Stimulated activated CD4-positive, alpha-beta T cell treated with anti-CD3 and anti-CD28 coated beads, Interleukin-4, amount 100 ng/mL, for 1 hour (primary cell): ENCODE data around the gene BABAM2.
"Not testable (repeated sequence)": the region's sequence is repeated elsewhere in the genome, so short reads cannot be mapped to it uniquely, and the experiment has no call there.

Source experiments
- DNase-seq: peaks from one replicate; pipeline ENCODE4 v3.0.0-alpha.2; 2020

BABAM2 gene

DNA sequence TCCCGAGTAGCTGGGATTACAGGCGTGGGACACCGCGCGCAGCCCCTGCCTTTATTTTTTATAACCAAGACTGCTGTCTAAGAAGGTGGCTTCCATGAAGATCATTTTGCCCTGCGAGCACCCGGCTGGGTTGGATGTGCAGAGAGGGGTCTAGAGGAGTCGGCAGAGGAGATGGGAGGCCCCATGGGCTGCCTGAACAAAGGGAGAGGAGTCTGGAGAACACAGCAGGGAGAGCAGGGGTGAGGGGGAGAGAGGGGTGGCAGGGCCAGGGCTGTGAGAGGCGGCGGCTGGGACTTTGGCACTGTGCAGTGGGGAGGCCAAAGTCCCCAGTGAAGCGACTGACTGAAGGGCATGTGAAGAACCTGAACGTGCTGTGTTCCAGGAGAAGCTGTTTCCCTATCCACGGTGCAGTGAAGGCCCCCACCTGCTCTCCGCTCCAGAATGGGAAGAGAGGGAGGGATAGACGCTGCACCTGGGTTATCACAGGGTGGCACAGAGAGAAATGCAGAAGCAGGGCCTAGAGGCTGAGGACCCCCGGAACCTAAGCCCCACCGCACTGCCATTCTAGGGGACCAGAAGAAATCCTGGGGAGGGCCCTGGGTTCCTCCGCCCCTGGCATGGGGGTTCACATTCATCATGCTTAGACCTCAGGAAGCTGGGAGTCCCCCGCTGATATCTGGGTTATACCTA lies 477.3 kb downstream of the BABAM2 start:
- DNase-seq, result no peak

DNA sequence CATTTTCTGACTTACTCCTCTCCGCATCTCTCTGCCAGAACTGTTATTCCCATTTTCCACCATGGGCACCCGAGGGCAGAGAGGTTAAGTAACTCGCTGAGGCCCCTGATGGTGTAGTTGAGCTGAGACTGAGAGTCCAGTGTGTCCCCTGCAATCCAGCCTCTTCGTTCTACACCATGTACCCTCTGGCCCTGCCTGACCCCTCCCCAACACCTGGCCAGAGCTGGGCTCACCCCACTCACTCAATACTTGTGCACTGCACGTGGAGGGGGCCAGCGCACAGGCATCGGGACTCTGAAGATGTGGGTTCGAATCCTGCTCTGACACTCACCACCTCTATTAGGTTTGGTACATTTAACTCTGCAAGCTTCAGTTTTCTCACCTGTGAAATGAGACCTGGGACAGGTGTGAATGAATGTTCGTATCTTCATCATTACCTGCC lies 477.8 kb downstream of the BABAM2 start:
- no peak for DNase-seq

DNA sequence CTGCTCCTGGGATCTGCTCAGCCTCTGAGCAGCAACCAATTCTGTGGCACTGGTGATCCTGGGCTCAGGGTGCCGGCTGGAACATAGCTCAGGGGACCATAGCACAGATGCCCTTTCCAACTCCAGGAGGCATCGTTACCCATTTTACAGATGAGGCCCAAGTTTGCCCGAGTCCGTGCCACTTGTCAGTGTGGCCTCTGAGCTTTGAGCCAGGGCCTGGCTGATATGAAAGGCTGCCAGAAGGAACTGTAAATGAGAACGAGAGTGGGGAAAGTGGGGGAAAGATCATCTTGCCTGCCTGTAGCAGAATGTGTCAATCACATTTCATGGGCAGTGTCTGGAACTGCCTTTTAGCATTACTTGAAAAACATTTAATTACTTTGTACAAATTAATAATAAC lies 478.8 kb downstream of the BABAM2 start:
- no peak for DNase-seq

DNA sequence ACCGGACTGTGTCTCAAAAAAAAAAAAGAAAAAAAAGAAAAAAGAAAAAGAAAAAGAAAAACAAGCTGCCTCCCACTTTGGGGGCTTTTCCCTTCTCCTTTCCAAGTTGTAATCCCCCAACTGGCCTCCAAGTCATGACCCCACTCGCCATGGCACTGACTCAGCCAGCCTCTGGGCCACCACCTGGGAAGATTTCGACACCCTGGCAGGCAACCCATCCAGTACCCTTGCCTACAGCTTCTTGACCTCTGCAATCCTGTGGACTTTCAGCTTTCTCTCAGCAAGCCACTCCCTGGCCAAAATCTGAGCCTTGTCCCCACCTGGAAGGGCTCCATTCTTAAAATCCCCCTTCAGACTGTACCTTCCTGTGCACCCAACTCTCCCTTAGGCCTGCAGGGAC lies 479.8 kb downstream of the BABAM2 start:
- DNase-seq, result no peak

DNA sequence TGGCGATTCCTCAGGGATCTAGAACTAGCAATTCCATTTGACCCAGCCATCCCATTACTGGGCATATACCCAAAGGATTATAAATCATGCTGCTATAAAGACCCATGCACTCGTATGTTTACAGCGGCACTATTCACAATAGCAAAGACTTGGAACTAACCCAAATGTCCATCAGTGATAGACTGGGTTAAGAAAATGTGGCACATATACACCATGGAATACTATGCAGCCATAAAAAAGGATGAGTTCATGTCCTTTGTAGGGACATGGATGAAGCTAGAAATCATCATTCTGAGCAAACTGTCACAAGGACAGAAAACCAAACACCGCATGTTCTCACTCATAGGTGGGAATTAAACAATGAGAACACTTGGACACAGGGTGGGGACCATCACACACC lies 481.2 kb downstream of the BABAM2 start:
- DNase-seq, result not testable (repeated sequence)

DNA sequence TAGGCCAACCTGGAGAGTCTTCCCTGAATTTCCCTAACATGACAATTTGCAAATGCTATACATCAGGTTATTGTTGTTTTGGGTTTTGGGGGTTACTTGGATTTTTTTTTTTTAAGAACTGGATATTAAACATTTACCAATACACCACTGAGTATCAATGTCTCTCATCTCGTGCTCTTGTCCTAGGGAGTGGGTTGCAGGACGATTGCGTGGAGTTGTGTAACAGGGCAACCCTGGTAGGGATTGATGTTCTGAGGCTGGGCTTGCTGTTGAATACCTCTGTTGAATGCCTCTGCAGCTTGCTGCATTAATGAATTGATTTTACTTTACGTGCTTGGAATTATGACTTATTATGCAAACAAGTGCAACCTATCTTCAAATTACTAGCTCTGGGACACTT lies 483.3 kb downstream of the BABAM2 start:
- no peak for DNase-seq

DNA sequence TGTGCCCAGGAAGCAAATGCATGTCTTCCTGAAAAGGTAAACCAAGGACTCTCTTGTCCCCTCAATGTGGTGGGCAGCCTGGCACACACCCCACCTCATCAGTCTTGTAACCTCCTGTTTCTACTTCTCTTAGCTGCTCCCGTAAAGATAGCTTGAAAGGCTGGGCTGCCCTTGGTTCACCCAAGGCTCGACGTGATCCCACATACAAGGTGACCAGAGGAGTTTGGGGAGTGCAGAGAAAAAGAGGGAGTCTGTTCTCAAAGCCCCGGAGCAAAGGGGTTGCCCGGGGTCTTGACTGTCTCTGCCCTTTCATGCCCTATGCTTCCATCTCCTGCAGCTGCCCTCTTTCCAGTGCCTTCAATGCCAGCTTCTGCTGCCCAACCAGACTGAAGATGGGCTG lies 483.8 kb downstream of the BABAM2 start:
- no peak for DNase-seq

DNA sequence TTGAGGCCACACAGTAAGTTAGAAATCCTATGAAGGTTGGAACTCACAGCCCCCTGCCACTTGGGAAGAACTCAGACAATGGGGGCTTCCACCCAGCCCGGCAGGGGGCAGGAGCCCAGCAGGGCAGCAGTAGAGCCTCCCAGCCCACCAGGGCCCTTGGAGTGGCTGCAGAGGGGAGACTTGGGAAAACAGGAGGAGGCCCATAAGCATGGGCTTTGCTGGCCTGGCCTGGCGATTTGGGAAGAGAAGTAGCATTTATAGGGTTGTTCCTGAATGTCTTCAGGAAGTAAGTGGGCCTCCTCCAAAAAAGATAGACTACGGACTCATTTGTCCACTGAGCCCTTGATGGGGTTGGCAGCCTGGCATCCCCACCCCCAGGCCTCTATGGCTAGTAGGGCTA lies 484.7 kb downstream of the BABAM2 start:
- no peak for DNase-seq

DNA sequence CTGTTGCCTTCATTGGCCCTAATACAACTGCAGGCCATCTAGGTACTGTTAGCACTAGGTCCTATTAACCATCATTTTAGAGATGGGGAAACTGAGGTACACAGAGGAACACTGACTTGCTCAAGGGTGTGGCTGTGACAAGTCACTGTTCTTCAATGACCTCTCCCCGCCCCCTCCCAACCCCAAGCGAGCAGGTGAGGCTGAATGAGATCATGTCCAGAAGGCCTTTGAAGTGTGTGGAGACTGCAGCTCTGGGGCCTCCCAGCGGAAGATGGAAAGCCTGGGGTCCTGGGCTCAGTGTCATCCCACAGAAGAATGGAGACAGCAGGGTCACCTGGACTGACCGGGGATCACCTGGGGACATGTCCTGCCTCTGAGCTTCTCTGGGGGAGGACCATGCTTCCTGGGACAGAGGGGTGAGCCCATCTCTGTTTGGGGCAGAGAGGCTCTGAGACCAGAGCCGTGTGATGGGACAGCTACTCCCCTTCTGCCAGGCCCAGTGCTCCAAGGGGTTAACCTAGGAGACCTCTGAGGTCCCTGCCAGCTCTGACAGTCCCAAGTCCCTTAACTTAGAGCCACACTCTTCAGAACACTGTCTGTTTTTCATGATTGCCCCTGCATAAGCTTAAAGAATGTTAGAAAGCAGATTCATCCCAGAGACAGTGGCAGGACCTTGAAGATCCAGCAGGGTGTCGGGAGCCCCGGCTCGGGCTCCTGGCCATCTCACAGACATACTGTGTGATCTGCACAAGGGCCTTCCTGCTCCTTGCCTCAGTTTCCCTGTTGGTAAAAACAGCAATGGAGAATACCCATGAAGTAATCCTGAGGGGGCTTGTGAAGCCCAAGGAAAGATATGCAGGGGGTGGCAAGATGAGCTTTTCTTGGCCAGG lies 485.5 kb downstream of the BABAM2 start:
- no peak for DNase-seq

DNA sequence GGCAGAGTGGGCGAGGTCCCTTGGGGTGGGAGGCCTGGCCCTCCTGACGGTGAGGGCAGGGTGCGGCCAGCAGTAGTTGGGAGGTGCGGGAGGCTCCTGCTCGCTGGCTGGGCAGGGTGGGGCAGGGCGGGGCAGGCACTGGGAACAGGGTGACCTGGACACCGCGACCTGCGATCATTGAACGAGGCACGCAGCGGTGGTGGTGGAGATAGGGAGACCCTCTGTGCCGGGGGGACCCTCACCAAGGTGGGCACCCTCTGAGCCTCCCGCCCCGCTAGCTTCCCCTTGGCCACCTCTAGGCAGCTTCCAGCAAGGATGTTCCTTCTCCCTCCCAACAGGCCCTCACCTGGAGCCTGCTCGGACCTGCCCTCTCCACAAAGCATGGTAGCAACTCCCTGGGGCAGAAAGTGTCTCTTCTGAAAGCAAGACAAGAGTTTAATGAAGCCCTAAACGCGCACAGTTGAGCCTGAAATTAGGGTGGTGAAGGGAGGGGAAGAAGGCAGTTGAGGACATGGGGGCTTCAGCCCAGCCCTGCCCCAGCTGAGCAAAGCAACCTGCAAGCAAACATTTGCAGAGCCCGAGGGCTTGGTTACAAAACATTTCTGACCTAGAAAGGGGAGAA lies 486.8 kb downstream of the BABAM2 start:
- no peak for DNase-seq

DNA sequence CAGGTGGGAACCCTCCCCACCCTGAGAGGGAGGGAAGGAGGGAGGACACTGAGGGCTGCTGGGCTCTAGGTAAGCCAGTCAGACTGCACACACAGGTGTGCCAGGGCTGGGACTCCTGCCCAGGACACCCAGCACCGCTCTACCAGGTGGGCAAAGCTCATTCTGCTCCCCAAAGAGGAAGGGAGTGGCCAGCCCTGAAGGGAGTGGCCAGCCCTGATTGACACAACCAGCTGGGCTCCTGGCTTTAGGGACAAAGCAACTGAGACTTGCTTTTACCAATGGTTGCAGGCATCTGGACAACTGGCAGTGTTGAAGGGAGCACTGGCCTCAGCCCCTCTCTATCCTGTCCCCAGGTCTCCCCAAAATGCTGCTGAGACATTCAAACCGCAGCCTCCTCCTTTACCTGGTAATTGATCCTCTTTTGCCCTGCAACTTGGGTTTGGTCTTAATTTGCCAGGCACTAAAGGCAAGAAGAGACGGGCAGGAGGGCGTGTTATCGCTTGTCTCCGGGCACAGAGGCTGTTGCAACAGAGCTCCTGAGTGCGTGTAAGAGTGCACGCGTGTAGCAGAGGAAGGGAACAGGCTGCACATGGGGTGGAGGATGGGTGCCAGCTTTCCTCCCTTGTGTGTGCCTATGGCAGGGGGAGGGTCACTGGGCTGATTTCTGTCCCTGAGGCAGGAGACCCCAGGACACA lies 487.6 kb downstream of the BABAM2 start:
- DNase-seq, result no peak

DNA sequence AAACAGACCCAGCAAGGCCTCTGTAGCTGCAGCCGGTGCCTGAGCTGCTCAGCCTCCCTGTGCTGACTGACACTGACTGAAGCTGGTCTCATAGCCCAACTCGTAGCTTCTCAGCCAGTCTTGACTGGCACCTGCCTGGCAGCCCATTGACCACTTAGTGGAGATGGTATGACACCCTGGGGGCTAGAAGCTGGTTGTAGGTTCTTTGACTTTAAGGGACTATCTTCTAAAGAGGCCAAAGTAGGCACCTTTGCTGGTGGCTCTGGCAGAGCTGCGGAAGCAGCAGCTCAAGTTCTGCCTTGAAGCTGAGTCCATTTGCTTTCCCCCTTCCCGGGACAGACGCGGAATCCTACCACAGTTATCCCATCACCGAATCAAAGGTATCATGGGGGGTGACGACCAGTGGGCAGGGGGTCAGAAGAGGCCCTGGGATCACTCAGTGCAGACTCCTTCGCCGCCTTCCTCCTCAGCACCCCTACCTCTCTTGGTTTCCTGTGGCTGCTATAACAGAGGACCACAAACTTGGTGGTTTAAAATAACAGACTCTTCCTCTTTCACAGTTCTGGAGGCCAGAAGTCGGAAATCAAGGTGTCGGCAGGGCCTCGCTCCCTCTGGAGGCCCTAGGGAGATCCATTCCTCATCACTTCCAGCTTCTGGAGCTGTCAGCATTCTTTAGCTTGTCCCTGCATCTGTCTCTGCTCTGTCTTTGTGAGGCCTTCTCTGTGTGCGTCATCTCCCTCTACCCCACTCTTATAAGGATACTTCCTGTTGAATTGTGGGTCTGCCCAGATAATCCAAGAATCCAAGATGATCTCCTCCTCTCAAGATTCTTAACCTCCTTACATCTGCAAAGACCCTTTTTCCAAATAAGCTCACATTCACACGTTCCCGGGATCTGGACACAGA lies 488.4 kb downstream of the BABAM2 start:
- DNase-seq, result no peak

DNA sequence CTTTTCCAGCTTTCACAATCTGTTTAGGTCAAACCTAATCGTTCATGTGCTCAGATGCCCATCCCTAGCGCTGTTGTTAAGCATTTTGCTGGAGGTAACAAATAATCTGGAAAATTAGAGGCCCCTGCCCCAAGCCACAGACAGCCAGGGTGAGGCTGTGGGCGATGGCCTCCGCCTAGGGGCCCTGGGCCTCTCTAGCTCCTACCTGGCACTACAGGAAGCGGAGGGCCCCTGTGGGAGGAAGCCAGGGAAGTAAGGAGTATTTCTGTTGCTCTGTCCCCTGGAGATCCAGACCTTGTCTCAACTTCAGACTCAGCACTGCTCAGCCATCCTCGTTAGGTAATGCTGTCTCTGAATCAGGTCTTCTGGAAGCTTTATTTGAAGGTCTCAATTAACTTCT lies 489.7 kb downstream of the BABAM2 start:
- DNase-seq, result no peak

DNA sequence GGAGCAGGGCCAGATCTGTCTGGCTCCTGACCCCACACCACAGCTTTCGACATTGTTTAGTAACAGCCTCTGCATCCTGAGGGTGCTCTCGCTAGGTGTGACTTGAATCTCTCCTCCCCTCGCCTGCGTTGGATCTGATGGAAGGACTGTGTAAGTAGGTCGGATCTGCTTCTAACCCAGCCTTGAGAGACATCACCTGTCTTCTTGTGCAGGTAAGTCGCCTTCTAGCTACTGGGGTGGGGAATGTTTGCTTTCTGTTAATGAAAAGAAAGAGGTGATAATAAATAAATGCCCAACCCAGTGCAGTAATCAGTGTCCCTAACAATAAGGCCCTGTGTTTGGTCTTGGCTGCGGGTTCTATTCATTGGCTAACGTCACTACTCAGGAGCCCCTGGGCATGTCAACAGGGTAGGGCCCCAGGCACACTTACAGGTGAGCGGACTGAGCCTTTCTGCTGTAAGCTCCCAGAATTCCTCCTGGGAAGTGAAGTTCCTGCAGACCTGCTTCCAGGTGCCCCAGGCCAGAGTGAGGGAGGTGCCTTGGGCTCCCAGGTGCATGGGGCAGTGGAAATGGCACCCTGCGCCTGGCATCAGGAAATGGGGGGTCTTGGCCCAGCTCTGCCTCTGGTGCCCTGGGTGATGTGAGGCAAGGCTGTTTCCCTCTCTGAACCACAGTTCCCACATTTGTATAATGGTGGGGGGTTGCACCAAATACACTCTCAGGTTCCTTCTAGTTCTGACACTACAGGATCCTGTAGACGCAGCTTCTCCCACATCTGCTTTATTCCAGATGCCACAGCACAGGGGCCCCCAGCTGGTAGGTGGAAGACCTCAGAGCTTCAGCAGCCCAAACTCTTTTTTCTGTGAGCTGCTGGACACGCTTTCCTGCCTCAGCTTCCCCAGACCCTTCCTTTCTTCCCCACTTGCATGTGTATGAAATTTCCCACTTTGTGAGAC lies 491.0 kb downstream of the BABAM2 start:
- no peak for DNase-seq

DNA sequence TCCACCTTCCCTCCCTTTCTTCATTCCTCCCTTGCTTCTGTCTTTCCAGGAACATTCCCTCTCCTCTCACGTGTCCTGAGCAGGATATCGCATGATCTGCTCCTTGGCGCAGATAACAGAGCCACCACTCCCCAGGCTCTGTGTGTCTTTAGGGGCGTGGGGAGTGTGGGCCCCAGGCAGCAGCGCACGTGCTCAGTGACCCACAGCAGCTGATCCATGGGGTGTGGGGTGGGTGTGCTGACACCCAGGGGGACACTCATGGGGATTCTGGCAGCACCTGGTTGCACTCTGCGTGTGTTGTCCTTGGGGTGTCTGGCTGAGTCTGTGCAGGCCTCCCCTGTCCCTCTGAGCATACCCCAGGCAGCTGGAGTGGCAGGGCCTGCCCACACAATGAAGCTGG lies 492.2 kb downstream of the BABAM2 start:
- no peak for DNase-seq

DNA sequence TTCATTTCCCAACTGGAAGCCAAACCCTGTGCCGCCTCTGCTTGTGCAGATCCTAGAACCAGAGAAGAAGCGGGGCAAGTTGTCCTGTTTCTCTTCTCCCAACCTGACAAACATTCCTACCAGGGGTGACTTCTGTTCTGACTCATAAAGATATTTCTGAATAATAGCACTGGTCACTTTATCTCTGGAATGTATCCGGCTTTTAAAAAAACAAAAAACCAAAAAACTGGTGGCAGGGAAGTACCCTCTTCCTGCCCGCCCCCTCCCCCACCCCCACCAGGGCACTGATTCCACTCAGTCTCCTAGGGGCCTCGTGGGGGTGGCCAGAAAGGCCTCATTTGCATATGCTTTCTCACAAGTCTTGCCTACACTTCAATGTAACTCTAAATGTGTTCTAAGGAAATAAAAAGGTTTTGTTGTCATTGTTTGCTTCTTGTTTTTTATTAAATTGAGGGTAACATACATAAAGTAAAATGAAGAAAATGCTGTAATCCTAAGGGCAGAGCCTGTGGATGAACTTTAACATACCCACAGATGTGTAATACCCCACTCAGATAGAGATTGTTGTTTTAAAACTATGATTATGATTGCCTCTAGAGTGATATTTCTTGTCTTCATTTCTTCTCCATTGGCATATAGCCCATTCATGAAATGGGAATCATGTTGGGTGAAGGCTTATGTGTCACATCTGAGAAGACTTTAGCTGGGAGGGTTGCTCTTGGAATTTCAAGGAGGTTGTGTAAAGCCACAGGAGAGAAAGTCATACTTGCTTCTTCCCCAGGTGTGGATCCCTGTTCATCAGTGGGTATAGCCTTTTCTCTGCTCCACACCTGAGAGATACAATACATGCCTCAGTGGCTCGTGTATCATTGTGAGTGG lies 496.8 kb downstream of the BABAM2 start:
- no peak for DNase-seq
